SK-N-SH treated with all-trans-retinoic acid at 6 μM for 48 hours (cell line): ENCODE measurements around the gene SERPINB6.

Experiments used
- ARNTL ChIP-seq: fragments of 450-650 bp; formaldehyde crosslinking; IDR thresholded peaks from 2 replicates; pipeline ENCODE4 v1.5.0; 2020; ENCODE audit warnings: low read depth, mild to moderate bottlenecking, moderate library complexity, borderline replicate concordance
- OSR1 ChIP-seq: fragments of 250-450 bp; sonication (Bioruptor Pico); IDR thresholded peaks from 2 replicates; pipeline ENCODE4 v1.8.0; 2022; ENCODE audit warnings: moderate library complexity, mild to moderate bottlenecking, inconsistent platforms
- ZFP3 ChIP-seq: fragments of 250-450 bp; sonication (Bioruptor Pico); IDR thresholded peaks from 2 replicates; pipeline ENCODE4 v1.5.0; 2020; ENCODE audit warnings: mild to moderate bottlenecking, moderate library complexity
- ZFP30 ChIP-seq: fragments of 450-650 bp; formaldehyde crosslinking; IDR thresholded peaks from 2 replicates; pipeline ENCODE4 v1.5.0; 2022; ENCODE audit warnings: mild to moderate bottlenecking, moderate library complexity
- TF ChIP-seq, protein P1 (sequence below): fragments of 250-450 bp; sonication (Bioruptor Pico); IDR thresholded peaks from 2 replicates; pipeline ENCODE4 v1.8.0; 2020; ENCODE audit warnings: mild to moderate bottlenecking, moderate library complexity, borderline replicate concordance

DNA sequence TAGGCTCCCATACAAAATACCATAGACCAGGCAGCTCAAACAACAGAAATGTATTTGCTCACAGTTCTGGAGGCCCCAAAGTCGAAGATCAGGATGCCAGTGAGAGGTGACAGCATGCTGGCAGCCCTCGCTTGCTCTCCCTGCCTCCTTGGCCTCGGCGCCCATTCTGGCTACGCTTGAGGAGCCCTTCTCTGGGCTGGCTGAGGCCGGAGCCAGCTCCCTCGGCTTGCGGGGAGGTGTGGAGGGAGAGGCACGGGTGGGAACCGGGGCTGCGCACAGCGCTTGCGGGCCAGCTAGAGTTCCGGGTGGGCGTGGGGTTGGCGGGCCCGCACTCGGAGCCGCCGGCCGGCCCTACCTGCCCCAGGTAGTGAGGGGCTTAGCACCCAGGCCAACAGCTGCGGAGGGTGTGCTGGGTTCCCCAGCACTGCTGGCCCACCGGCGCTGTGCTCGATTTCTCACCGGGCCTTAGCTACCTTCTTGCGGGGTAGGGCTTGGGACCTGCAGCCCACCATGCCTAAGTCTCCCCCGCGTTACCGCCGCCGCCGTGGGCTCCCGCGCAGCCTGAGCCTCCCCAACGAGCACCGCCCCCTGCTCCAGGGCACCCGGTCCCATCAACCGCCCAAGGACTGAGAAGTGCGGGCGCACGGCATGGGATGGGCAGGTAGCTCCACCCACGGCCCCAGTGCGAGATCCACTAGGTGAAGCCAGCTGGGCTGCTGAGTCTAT is 35.6 kb downstream of the SERPINB6 start:
- TF ChIP-seq ARNTL (CRISPR knock-in tag): no peak
- no peak for TF ChIP-seq OSR1 (CRISPR knock-in tag)
- TF ChIP-seq, protein P1, sequence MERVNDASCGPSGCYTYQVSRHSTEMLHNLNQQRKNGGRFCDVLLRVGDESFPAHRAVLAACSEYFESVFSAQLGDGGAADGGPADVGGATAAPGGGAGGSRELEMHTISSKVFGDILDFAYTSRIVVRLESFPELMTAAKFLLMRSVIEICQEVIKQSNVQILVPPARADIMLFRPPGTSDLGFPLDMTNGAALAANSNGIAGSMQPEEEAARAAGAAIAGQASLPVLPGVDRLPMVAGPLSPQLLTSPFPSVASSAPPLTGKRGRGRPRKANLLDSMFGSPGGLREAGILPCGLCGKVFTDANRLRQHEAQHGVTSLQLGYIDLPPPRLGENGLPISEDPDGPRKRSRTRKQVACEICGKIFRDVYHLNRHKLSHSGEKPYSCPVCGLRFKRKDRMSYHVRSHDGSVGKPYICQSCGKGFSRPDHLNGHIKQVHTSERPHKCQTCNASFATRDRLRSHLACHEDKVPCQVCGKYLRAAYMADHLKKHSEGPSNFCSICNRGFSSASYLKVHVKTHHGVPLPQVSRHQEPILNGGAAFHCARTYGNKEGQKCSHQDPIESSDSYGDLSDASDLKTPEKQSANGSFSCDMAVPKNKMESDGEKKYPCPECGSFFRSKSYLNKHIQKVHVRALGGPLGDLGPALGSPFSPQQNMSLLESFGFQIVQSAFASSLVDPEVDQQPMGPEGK (CRISPR knock-in tag): no peak
- no peak for TF ChIP-seq ZFP30 (CRISPR knock-in tag)
- TF ChIP-seq ZFP3: no peak
